GM19239 (cell line): ENCODE results near the gene B4GALT1.

Experiments used
- DNase-seq: peaks from one replicate; pipeline ENCODE4 v3.0.0; 2011; ENCODE audit warnings: low spot score; ENCODE audit not compliant: insufficient read length
- FAIRE-seq: peaks from 2 replicates; lab custom pipeline; 2011; peaks lifted over from hg19 to GRCh38; lab: Jason Lieb, UNC

Gene B4GALT1

GRCh38 chr9:33167084-33167971 is at the start of gene B4GALT1:
TSS of gene B4GALT1 (minus strand) at chr9:33167336. CDS start at chr9:33167169, 167 bp downstream.
- DNase-seq (peak; percentile 64), FAIRE-seq (peak; percentile 85)

GRCh38 chr9:33211695-33212393 is 44.7 kb upstream of the B4GALT1 start:
- DNase-seq (no peak), FAIRE-seq (no peak)

GRCh38 chr9:33210006-33210715 is 43.0 kb upstream of the B4GALT1 start:
- FAIRE-seq = no peak
- DNase-seq = no peak

- FAIRE-seq (no peak), DNase-seq (no peak)
These were observed 42.3 kb upstream of the B4GALT1 start for GRCh38 chr9:33209394-33209793.

- peak; percentile 100 for FAIRE-seq
- peak; percentile 61 for DNase-seq
These were observed 35.5 kb upstream of the B4GALT1 start for GRCh38 chr9:33202552-33203201.

- FAIRE-seq (no peak), DNase-seq (no peak)
These were observed 34.9 kb upstream of the B4GALT1 start for GRCh38 chr9:33202018-33202417.

GRCh38 chr9:33198165-33198564 is 31.0 kb upstream of the B4GALT1 start:
- FAIRE-seq = no peak
- DNase-seq = no peak

- DNase-seq = no peak
- no peak for FAIRE-seq
These were observed 30.4 kb upstream of the B4GALT1 start for GRCh38 chr9:33197279-33198152.

- FAIRE-seq = no peak
- DNase-seq = no peak
These were observed 29.6 kb upstream of the B4GALT1 start for GRCh38 chr9:33196736-33197135.

- DNase-seq = no peak
- no peak for FAIRE-seq
These were observed 26.7 kb upstream of the B4GALT1 start for GRCh38 chr9:33193818-33194217.

GRCh38 chr9:33192493-33193255 is 25.5 kb upstream of the B4GALT1 start:
- DNase-seq = no peak
- no peak for FAIRE-seq

- DNase-seq = no peak
- FAIRE-seq = no peak
These were observed 23.0 kb upstream of the B4GALT1 start for GRCh38 chr9:33190021-33190705.

- no peak for DNase-seq
- no peak for FAIRE-seq
These were observed 22.2 kb upstream of the B4GALT1 start for GRCh38 chr9:33189331-33189791.

- no peak for DNase-seq
- FAIRE-seq = no peak
These were observed 21.6 kb upstream of the B4GALT1 start for GRCh38 chr9:33188711-33189110.

GRCh38 chr9:33187519-33188218 is 20.5 kb upstream of the B4GALT1 start:
- DNase-seq = no peak
- no peak for FAIRE-seq

GRCh38 chr9:33186457-33187168 is 19.5 kb upstream of the B4GALT1 start:
- FAIRE-seq (peak; percentile 73), DNase-seq (no peak)

GRCh38 chr9:33185858-33186257 is 18.7 kb upstream of the B4GALT1 start:
- FAIRE-seq (no peak), DNase-seq (no peak)
